ENCODE results near the gene SPDYE6. TPM values are rescaled to one million over a fixed set of nuclear protein-coding genes. Genes with fewer than 3 reads are reported as not detected.
A peak's percentile ranks its signal among the peaks of the same experiment; 100 is the strongest.
"Not testable (repeated sequence)": the region's sequence is repeated elsewhere in the genome, so short reads cannot be mapped to it uniquely, and the experiment has no call there.

SPDYE6 gene
- total RNA-seq, result not detected in 3 replicates
- long read RNA-seq, result 0 reads

GRCh38 chr7:102356344-102356743 is at the start of gene SPDYE6:
SPDYE6 (minus strand) TSS chr7:102356444; CDS start chr7:102356023, 421 bp downstream.
- not testable (repeated sequence) for H3K4me1 Mint-ChIP-seq (ENCODE audit: low read depth); H3K4me3 Mint-ChIP-seq (ENCODE audit: unreplicated experiment); H3K27me3 Mint-ChIP-seq (ENCODE audit: low read depth); H3K9me3 Mint-ChIP-seq (ENCODE audit: low read depth); H3K36me3 Mint-ChIP-seq (ENCODE audit: low read depth); H3K27ac Mint-ChIP-seq (ENCODE audit: unreplicated experiment); DNase-seq (ENCODE audit: low spot score)

DNA sequence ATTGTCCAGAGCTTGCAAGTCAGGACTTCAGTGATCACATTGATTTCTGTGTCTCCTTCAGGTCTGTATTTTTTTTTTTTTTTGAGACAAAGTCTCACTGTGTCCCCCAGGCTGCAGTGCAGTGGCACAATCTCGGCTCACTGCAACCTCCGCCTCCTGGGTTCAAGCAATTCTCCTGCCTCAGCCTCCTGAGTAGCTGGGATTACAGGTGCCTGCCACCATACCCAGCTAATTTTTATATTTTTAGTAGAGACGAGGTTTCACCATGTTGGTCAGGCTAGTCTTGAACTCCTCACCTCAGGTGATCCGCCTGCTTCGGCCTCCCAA is 48.6 kb upstream of the SPDYE6 start:
- H3K36me3 Mint-ChIP-seq (ENCODE audit: low read depth), result peaks cover 44% of the 10 kb centered on the region
- H3K4me1 Mint-ChIP-seq (ENCODE audit: low read depth); H3K4me3 Mint-ChIP-seq (ENCODE audit: unreplicated experiment); H3K9me3 Mint-ChIP-seq (ENCODE audit: low read depth); H3K27me3 Mint-ChIP-seq (ENCODE audit: low read depth); DNase-seq (ENCODE audit: low spot score); H3K27ac Mint-ChIP-seq (ENCODE audit: unreplicated experiment): not testable (repeated sequence)
- TF ChIP-seq, protein P1, sequence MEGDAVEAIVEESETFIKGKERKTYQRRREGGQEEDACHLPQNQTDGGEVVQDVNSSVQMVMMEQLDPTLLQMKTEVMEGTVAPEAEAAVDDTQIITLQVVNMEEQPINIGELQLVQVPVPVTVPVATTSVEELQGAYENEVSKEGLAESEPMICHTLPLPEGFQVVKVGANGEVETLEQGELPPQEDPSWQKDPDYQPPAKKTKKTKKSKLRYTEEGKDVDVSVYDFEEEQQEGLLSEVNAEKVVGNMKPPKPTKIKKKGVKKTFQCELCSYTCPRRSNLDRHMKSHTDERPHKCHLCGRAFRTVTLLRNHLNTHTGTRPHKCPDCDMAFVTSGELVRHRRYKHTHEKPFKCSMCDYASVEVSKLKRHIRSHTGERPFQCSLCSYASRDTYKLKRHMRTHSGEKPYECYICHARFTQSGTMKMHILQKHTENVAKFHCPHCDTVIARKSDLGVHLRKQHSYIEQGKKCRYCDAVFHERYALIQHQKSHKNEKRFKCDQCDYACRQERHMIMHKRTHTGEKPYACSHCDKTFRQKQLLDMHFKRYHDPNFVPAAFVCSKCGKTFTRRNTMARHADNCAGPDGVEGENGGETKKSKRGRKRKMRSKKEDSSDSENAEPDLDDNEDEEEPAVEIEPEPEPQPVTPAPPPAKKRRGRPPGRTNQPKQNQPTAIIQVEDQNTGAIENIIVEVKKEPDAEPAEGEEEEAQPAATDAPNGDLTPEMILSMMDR (IDR thresholded peaks at IDR 0.05), result peak; percentile 44

DNA sequence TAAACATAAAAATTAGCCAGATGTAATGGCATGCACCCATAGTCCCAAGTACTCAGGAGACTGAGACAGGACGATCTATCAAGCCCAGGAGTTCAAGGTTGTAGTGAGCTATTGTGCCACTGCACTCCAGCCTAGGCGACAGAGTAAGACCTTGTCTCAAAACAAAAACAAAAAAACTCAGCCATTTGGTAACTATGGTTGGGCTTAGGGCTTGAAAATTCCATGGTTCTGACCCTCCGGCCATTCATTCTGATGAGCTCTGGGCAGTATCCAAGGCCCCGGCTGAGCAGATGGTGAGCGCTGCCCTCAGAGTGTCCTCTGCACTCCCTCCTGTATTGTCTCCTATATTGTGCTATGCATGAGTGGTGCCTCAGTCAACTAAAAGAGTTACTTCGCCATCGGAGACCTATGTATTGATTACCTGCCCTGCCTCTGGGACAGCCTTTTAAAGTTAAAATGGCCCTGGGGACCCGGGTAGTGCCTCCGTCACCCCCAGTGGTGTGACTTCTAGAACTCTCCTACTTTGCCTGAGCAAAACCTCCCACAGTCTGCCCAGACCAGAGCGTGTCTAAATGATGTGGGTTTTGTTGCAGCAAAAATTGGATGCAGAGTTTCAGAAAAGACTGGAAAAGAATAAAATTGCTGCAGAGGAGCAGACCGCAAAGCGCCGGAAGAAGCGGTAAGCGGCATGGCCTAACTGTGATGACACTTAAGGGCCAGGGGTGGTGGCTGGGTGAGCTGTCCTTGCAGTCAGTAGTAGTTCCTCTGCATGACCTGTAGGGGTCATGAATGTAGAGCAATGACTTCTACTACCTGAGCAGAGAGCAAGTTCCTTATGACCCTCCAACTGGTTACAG is 48.0 kb upstream of the SPDYE6 start:
- Mint-ChIP-seq H3K9me3 (ENCODE audit: low read depth) (no peaks in the 10 kb centered on the region), H3K4me3 (ENCODE audit: unreplicated experiment) (no peak overlapping the region), H3K27me3 (ENCODE audit: low read depth) (no peaks in the 10 kb centered on the region), H3K27ac (ENCODE audit: unreplicated experiment) (peak overlapping the region; percentile 66), H3K4me1 (ENCODE audit: low read depth) (no peaks in the 10 kb centered on the region), H3K36me3 (ENCODE audit: low read depth) (peaks cover 45% of the 10 kb centered on the region)
- TF ChIP-seq, protein P1 (IDR thresholded peaks at IDR 0.05), result peak; percentile 77
- DNase-seq (ENCODE audit: low spot score), result no peak

- TF ChIP-seq, protein P1 (IDR thresholded peaks at IDR 0.05), result no peak
- H3K36me3 Mint-ChIP-seq (ENCODE audit: low read depth), result peaks cover 44% of the 10 kb centered on the region
- no peaks in the 10 kb centered on the region for H3K9me3 Mint-ChIP-seq (ENCODE audit: low read depth)
- H3K4me1 Mint-ChIP-seq (ENCODE audit: low read depth), result no peaks in the 10 kb centered on the region
- no peak for DNase-seq (ENCODE audit: low spot score)
- H3K4me3 Mint-ChIP-seq (ENCODE audit: unreplicated experiment), result no peak overlapping the region
- H3K27me3 Mint-ChIP-seq (ENCODE audit: low read depth), result no peaks in the 10 kb centered on the region
- peak overlapping the region; percentile 66 for H3K27ac Mint-ChIP-seq (ENCODE audit: unreplicated experiment)
These were observed 47.3 kb upstream of the SPDYE6 start for GRCh38 chr7:102403563-102403962.

DNA sequence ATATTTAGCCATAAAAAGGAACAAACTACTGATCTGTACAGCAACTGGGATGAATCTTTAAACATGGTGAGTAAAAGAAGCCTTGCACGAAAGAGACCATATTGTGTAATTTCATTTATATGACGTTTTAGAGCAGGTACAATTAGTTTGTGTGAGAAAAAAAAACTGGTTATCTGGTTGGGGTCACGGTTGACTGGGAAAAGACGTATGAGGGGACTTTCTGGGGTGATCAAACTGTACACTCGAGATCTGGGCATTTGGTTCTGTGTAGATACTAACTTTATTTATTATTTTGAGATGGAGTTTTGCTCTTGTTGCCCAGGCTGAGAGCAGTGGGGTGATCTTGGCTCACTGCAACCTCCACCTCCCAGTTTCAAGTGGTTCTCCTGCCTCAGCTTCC is 44.1 kb upstream of the SPDYE6 start:
- H3K36me3 Mint-ChIP-seq (ENCODE audit: low read depth), result peaks cover 24% of the 10 kb centered on the region

More for the DNA sequence above, 44.1 kb upstream of the SPDYE6 start:
- TF ChIP-seq, protein P1 (IDR thresholded peaks at IDR 0.05), result no peak
- Mint-ChIP-seq H3K27me3 (ENCODE audit: low read depth) (no peaks in the 10 kb centered on the region), H3K27ac (ENCODE audit: unreplicated experiment) (no peak overlapping the region), H3K4me3 (ENCODE audit: unreplicated experiment) (no peak overlapping the region), H3K4me1 (ENCODE audit: low read depth) (peaks cover 15% of the 10 kb centered on the region), H3K9me3 (ENCODE audit: low read depth) (no peaks in the 10 kb centered on the region)
- no peak for DNase-seq (ENCODE audit: low spot score)
